H9 (cell line): ENCODE measurements around the gene NDUFS6. TPM values are rescaled to one million over a fixed set of nuclear protein-coding genes. Genes with fewer than 3 reads are reported as not detected.

Experiments
- DNase-seq: peaks from one replicate; pipeline ENCODE4 v3.0.0-alpha.2; 2017
- H2AFZ ChIP-seq: one replicate; pipeline ENCODE4 v1.6.1; 2013; ENCODE audit warnings: mild to moderate bottlenecking, low read length, control low read depth, moderate library complexity
- H2AK5ac ChIP-seq: 2 replicates; pipeline ENCODE4 v1.6.1; 2013; ENCODE audit warnings: low read length, control low read depth, mixed read lengths; ENCODE audit not compliant: insufficient read length
- H2BK120ac ChIP-seq: one replicate; pipeline ENCODE4 v1.6.1; 2013; ENCODE audit warnings: low read depth, mild to moderate bottlenecking, low read length, control low read depth, inconsistent platforms; ENCODE audit not compliant: poor library complexity, severe bottlenecking
- H2BK12ac ChIP-seq: 2 replicates; pipeline ENCODE4 v1.6.1; 2013; ENCODE audit warnings: low read length, control low read depth, mixed read lengths, low read depth; ENCODE audit not compliant: insufficient read length
- H2BK15ac ChIP-seq: 2 replicates; pipeline ENCODE4 v1.6.1; 2013; ENCODE audit warnings: low read depth, low read length, control low read depth
- H2BK20ac ChIP-seq: one replicate; pipeline ENCODE4 v1.6.1; 2013; ENCODE audit warnings: low read depth, mild to moderate bottlenecking, low read length, control low read depth, inconsistent platforms; ENCODE audit not compliant: poor library complexity, severe bottlenecking
- H2BK5ac ChIP-seq: 2 replicates; pipeline ENCODE4 v1.6.1; 2013; ENCODE audit warnings: low read length, control low read depth, mixed read lengths; ENCODE audit not compliant: insufficient read length
- H3K14ac ChIP-seq: 2 replicates; pipeline ENCODE4 v1.6.1; 2013; ENCODE audit warnings: low read length, control low read depth; ENCODE audit not compliant: insufficient read depth
- H3K18ac ChIP-seq: 2 replicates; pipeline ENCODE4 v1.6.1; 2013; ENCODE audit warnings: low read depth, mild to moderate bottlenecking, mixed read lengths, low read length, control low read depth; ENCODE audit not compliant: insufficient read length
- H3K23ac ChIP-seq: 2 replicates; pipeline ENCODE4 v1.6.1; 2013; ENCODE audit warnings: low read length, control low read depth, mixed read lengths, low read depth; ENCODE audit not compliant: insufficient read length
- H3K23me2 ChIP-seq: 2 replicates; pipeline ENCODE4 v1.6.1; 2013; ENCODE audit warnings: low read depth, mild to moderate bottlenecking, mixed read lengths, low read length, control low read depth; ENCODE audit not compliant: insufficient read length, poor library complexity, severe bottlenecking
- H3K27ac ChIP-seq: 2 replicates; pipeline ENCODE4 v1.5.1; 2013; ENCODE audit warnings: low read length, control low read depth, mixed read lengths, low read depth; ENCODE audit not compliant: insufficient read length
- H3K27me3 ChIP-seq: 2 replicates; pipeline ENCODE4 v1.6.1; 2013; ENCODE audit warnings: low read length, control low read depth, inconsistent platforms; ENCODE audit not compliant: insufficient read depth
- H3K4ac ChIP-seq: 2 replicates; pipeline ENCODE4 v1.6.1; 2013; ENCODE audit warnings: low read depth, mild to moderate bottlenecking, control low read depth, inconsistent platforms, low read length, moderate library complexity
- H3K4me1 ChIP-seq: 2 replicates; pipeline ENCODE4 v1.6.1; 2013; ENCODE audit warnings: low read length, control low read depth, inconsistent platforms; ENCODE audit not compliant: insufficient read depth
- H3K4me2 ChIP-seq: 2 replicates; pipeline ENCODE4 v1.6.1; 2013; ENCODE audit warnings: low read length, control low read depth, mixed read lengths; ENCODE audit not compliant: insufficient read length, insufficient read depth
- H3K56ac ChIP-seq: 2 replicates; pipeline ENCODE4 v1.6.1; 2013; ENCODE audit warnings: low read depth, mild to moderate bottlenecking, mixed read lengths, low read length, control low read depth; ENCODE audit not compliant: insufficient read length
- H3K79me1 ChIP-seq: 2 replicates; pipeline ENCODE4 v1.6.1; 2013; ENCODE audit warnings: low read depth, mild to moderate bottlenecking, moderate library complexity, low read length, control low read depth, inconsistent platforms; ENCODE audit not compliant: insufficient read depth, poor library complexity, severe bottlenecking
- H3K79me2 ChIP-seq: 2 replicates; pipeline ENCODE4 v1.6.1; 2013; ENCODE audit warnings: low read length, control low read depth, inconsistent platforms; ENCODE audit not compliant: insufficient read depth
- H3K9ac ChIP-seq: 2 replicates; pipeline ENCODE4 v1.6.1; 2013; ENCODE audit warnings: low read length, control low read depth, mixed read lengths; ENCODE audit not compliant: insufficient read length; ENCODE audit errors: extremely low read depth
- H3K9me3 ChIP-seq: one replicate; pipeline ENCODE4 v1.6.1; 2013; ENCODE audit warnings: low read depth, low read length, inconsistent platforms; ENCODE audit not compliant: control insufficient read depth
- H3T11ph ChIP-seq: one replicate; pipeline ENCODE4 v1.6.1; 2013; ENCODE audit warnings: mild to moderate bottlenecking, low read length, control low read depth, inconsistent platforms
- H4K20me1 ChIP-seq: one replicate; pipeline ENCODE4 v1.6.1; 2013; ENCODE audit not compliant: control insufficient read depth, insufficient read length, insufficient read depth
- H4K5ac ChIP-seq: 2 replicates; pipeline ENCODE4 v1.6.1; 2013; ENCODE audit warnings: low read depth, mild to moderate bottlenecking, mixed read lengths, low read length, control low read depth; ENCODE audit not compliant: insufficient read length
- H4K8ac ChIP-seq: replicated peaks from 2 replicates; pipeline ENCODE4 v1.6.1; 2013; ENCODE audit warnings: low read length, control low read depth, mixed read lengths, low read depth; ENCODE audit not compliant: insufficient read length
- H4K91ac ChIP-seq: 2 replicates; pipeline ENCODE4 v1.6.1; 2013; ENCODE audit warnings: low read depth, mild to moderate bottlenecking, moderate library complexity, mixed read lengths, low read length, control low read depth; ENCODE audit not compliant: insufficient read length
- H3K27ac Mint-ChIP-seq, 3 experiments: 2 replicates in 2 of 3; 3 replicates in 1 of 3; pipeline ENCODE4 v1.8.0; 2020 to 2021; ENCODE audit warnings: mixed read lengths in 3 of 3, mild to moderate bottlenecking in 1 of 3, moderate library complexity in 1 of 3
- H3K27me3 Mint-ChIP-seq: 2 replicates; pipeline ENCODE4 v1.8.0; 2021; ENCODE audit warnings: low read depth, mild to moderate bottlenecking, moderate library complexity, mixed read lengths
- H3K36me3 Mint-ChIP-seq, 3 experiments: 2 replicates in 2 of 3; 3 replicates in 1 of 3; pipeline ENCODE4 v1.8.0; 2020 to 2021; ENCODE audit warnings: low read depth in 3 of 3, mixed read lengths in 3 of 3; ENCODE audit not compliant: insufficient read depth in 1 of 3
- H3K4me1 Mint-ChIP-seq, 2 experiments: 2 replicates each; pipeline ENCODE4 v1.8.0; 2020; ENCODE audit warnings: mixed read lengths in 2 of 2
- H3K4me3 Mint-ChIP-seq, 2 experiments: 2 replicates in 1 of 2; 3 replicates in 1 of 2; pipeline ENCODE4 v1.8.0; 2020 to 2021; ENCODE audit warnings: mild to moderate bottlenecking in 2 of 2, mixed read lengths in 2 of 2, moderate library complexity in 1 of 2
- H3K9me3 Mint-ChIP-seq, 2 experiments: 2 replicates in 1 of 2; 3 replicates in 1 of 2; pipeline ENCODE4 v1.8.0; 2020; ENCODE audit warnings: mild to moderate bottlenecking in 2 of 2, mixed read lengths in 2 of 2, moderate library complexity in 1 of 2
- WGBS: extraction: QIAGEN DNeasy Blood & Tissue Kit; methylation state at CpG from one replicate; pipeline ENCODE4 v1.1.7; 2013; ENCODE audit warnings: missing lambda C conversion rate, low lambda C conversion rate, mixed read lengths; ENCODE audit not compliant: insufficient read length; ENCODE audit errors: extremely low coverage; 5-methylcytosine and 5-hydroxymethylcytosine counted together
- total RNA-seq: library from RNA; stranded (reverse); gene quantifications from 2 replicates; pipeline ENCODE4 v1.2.1, GENCODE V29; 2021
- TF ChIP-seq, protein P1 (sequence below): fragments of 200-600 bp; sonication (generic); conservative IDR thresholded peaks from 3 replicates; pipeline ENCODE4 v1.8.0; 2021; ENCODE audit warnings: antibody characterized with exemption, mild to moderate bottlenecking

NDUFS6 gene
- total RNA-seq, 1 experiment from 2014 or later, result 62.5 TPM

DNA sequence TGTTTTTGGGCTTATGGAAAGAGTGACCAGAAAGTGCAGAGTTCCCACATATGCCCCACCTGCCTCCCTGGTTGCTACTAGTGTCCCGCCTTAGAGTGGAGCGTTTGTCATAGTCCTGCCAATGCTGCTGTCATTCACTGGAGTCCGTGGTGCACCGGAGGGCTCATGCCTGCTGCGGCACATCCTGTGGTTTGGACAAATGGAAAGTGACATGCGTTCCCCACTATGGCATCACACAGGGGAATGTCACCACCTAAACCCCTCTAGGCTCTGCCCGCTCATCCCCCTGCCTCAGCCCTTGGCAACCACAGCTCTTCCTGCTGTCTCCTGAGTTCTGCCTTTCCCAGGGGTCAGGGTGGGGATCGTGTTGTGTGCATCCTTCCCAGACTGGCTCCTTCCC, 52.3 kb downstream of the NDUFS6 start:
- Mint-ChIP-seq H3K4me1 (peaks cover 13 to 21% of the 10 kb centered on the region in 2 experiments), H3K27me3 (peaks cover 61% of the 10 kb centered on the region), H3K36me3 (no peaks in the 10 kb centered on the region), H3K4me3 (no peak overlapping the region), H3K9me3 (no peaks in the 10 kb centered on the region), H3K27ac (no peak overlapping the region)
- H4K20me1 ChIP-seq, result no peaks in the 10 kb centered on the region
- H3K18ac ChIP-seq, result no peak overlapping the region
- peaks cover 3% of the 10 kb centered on the region; the same call in 1 of the 2 replicates for H3K4me1 ChIP-seq
- no peak overlapping the region for H3K4me2 ChIP-seq
- peaks cover 8% of the 10 kb centered on the region for H3K23me2 ChIP-seq
- H3K9me3 ChIP-seq, result no peaks in the 10 kb centered on the region
- DNase-seq, result no peak
- H3K4ac ChIP-seq, result no peak overlapping the region
- no peak overlapping the region for H2BK5ac ChIP-seq
- peaks cover 33% of the 10 kb centered on the region; the same call in 1 of the 2 replicates for H3K27me3 ChIP-seq
- no peak overlapping the region for H3K56ac ChIP-seq
- H4K8ac ChIP-seq, result no peak overlapping the region
- H3K14ac ChIP-seq, result no peak overlapping the region
- no peak overlapping the region for H2AK5ac ChIP-seq
- H2BK12ac ChIP-seq, result no peak overlapping the region
- TF ChIP-seq, protein P1, sequence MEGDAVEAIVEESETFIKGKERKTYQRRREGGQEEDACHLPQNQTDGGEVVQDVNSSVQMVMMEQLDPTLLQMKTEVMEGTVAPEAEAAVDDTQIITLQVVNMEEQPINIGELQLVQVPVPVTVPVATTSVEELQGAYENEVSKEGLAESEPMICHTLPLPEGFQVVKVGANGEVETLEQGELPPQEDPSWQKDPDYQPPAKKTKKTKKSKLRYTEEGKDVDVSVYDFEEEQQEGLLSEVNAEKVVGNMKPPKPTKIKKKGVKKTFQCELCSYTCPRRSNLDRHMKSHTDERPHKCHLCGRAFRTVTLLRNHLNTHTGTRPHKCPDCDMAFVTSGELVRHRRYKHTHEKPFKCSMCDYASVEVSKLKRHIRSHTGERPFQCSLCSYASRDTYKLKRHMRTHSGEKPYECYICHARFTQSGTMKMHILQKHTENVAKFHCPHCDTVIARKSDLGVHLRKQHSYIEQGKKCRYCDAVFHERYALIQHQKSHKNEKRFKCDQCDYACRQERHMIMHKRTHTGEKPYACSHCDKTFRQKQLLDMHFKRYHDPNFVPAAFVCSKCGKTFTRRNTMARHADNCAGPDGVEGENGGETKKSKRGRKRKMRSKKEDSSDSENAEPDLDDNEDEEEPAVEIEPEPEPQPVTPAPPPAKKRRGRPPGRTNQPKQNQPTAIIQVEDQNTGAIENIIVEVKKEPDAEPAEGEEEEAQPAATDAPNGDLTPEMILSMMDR, result no peak
- no peak overlapping the region for H3T11ph ChIP-seq
- H2BK120ac ChIP-seq, result no peak overlapping the region
- no peak overlapping the region for H2AFZ ChIP-seq
- H2BK15ac ChIP-seq, result no peak overlapping the region
- H2BK20ac ChIP-seq, result no peak overlapping the region
- no peak overlapping the region for H3K27ac ChIP-seq
- no peak overlapping the region for H3K9ac ChIP-seq
- H4K5ac ChIP-seq, result no peak overlapping the region
- H4K91ac ChIP-seq, result no peak overlapping the region
- no CpG with 5 or more reads among the region's 8 CpGs for WGBS
- H3K23ac ChIP-seq, result no peak overlapping the region
- no peaks in the 10 kb centered on the region for H3K79me2 ChIP-seq
- H3K79me1 ChIP-seq, result no peaks in the 10 kb centered on the region
